HCT116 (cell line): Measurements from ENCODE around the gene TBC1D14. TPM values are rescaled to one million over a fixed set of nuclear protein-coding genes. Genes with fewer than 3 reads are reported as not detected.

ENCODE experiments used
- ATAC-seq: fragments of 200-7000 bp; cut with Tn5 transposase; 2 replicates; pipeline ENCODE4 v1.9.1; 2020; ENCODE audit warnings: mild to moderate bottlenecking, moderate library complexity
- BruUV-seq: library from RNA; stranded (reverse); fragments of 400-500 nt; replicated peaks from 2 replicates; lab custom pipeline; 2021; lab: Mats Ljungman, UMichigan
- CTCF ChIA-PET: fragments of 300-600 bp; sonication (Branson Sonifier 250); formaldehyde crosslinking; loops from one replicate; lab custom pipeline; 2021; ENCODE audit warnings: antibody characterized with exemption; lab: Charles Lee
- POLR2A ChIA-PET: fragments of 300-600, 350-600 bp; sonication (Branson Sonifier 250); formaldehyde crosslinking; loops from one replicate; lab custom pipeline; 2021; ENCODE audit warnings: antibody characterized with exemption; lab: Charles Lee
- RAD21 ChIA-PET, 2 experiments: fragments of 300-600 bp; sonication (Branson Sonifier 250); formaldehyde crosslinking; loops; one replicate each; lab custom pipeline; 2023; ENCODE audit warnings: low total read pairs in 2 of 2; ENCODE audit not compliant: uncharacterized antibody in 2 of 2, unreplicated experiment in 2 of 2, low non-redundant PET in 1 of 2; lab: Charles Lee
- DNase-seq: peaks from one replicate; pipeline ENCODE4 v3.0.0-alpha.2; 2010; ENCODE audit warnings: low read depth, low spot score
- H2AFZ ChIP-seq: fragments of 200-600 bp; shearing (Covaris generic), sonication (generic); 2 replicates; pipeline ENCODE4 v1.6.1; 2017; ENCODE audit warnings: low read depth, mixed run types, mixed read lengths, antibody characterized with exemption, low read length; ENCODE audit not compliant: poor library complexity, severe bottlenecking
- H3K27ac ChIP-seq: 2 replicates; pipeline ENCODE4 v1.5.1; 2012; ENCODE audit warnings: low read depth, low read length
- H3K27me3 ChIP-seq: fragments of 200-600 bp; sonication (generic); 2 replicates; pipeline ENCODE4 v1.6.1; 2016; ENCODE audit warnings: mixed run types, low read length, mixed read lengths; ENCODE audit not compliant: insufficient read depth
- H3K36me3 ChIP-seq, 2 experiments: fragments of 200-500 bp in 1 of 2; fragments of 200-600 bp in 1 of 2; sonication (Bioruptor generic) in 1 of 2; sonication (generic) in 1 of 2; 2 replicates each; pipeline versions ENCODE4 v1.5.1 to v1.6.1; 2014 to 2016; ENCODE audit warnings: low read length in 2 of 2, inconsistent platforms in 1 of 2, mixed read lengths in 1 of 2, mixed run types in 1 of 2; ENCODE audit not compliant: insufficient read depth in 2 of 2, control insufficient read depth in 1 of 2
- H3K4me1 ChIP-seq, 2 experiments: fragments of 200-600 bp in 1 of 2; sonication (generic) in 1 of 2; 2 replicates each; pipeline versions ENCODE4 v1.5.1 to v1.6.1; 2012 to 2017; ENCODE audit warnings: low read length in 2 of 2, inconsistent platforms in 1 of 2, mild to moderate bottlenecking in 1 of 2, mixed read lengths in 1 of 2, mixed run types in 1 of 2, moderate library complexity in 1 of 2; ENCODE audit not compliant: insufficient read depth in 2 of 2, control insufficient read depth in 1 of 2
- H3K4me2 ChIP-seq: fragments of 200-600 bp; sonication (generic); 2 replicates; pipeline ENCODE4 v1.6.1; 2017; ENCODE audit warnings: mixed run types, low read length, mixed read lengths
- H3K4me3 ChIP-seq, 2 experiments: fragments of 200-600 bp in 1 of 2; sonication (generic) in 1 of 2; replicated peaks in 1 of 2; 2 replicates each; pipeline ENCODE4 v1.5.1; 2011 to 2016; ENCODE audit warnings: low read length in 2 of 2, control low read depth in 1 of 2, low read depth in 1 of 2, mild to moderate bottlenecking in 1 of 2, mixed read lengths in 1 of 2, mixed run types in 1 of 2
- H3K79me2 ChIP-seq: fragments of 200-600 bp; sonication (generic); 2 replicates; pipeline ENCODE4 v1.6.1; 2017; ENCODE audit warnings: mild to moderate bottlenecking, mixed run types, low read length, moderate library complexity, mixed read lengths; ENCODE audit not compliant: insufficient read depth
- H3K9ac ChIP-seq: fragments of 200-600 bp; sonication (generic); 2 replicates; pipeline ENCODE4 v1.6.1; 2016; ENCODE audit warnings: low read length, mixed read lengths
- H3K9me2 ChIP-seq: fragments of 200-600 bp; sonication (generic), shearing (Covaris generic); 2 replicates; pipeline ENCODE4 v1.6.1; 2017; ENCODE audit warnings: mixed run types, mild to moderate bottlenecking, moderate library complexity; ENCODE audit not compliant: insufficient read depth
- H3K9me3 ChIP-seq, 2 experiments: fragments of 200-500 bp in 1 of 2; fragments of 200-600 bp in 1 of 2; sonication (Bioruptor generic) in 1 of 2; sonication (generic) in 1 of 2; 2 replicates each; pipeline ENCODE4 v1.6.1; 2014 to 2017; ENCODE audit warnings: low read length in 2 of 2, mixed read lengths in 2 of 2, inconsistent platforms in 1 of 2, low read depth in 1 of 2, mild to moderate bottlenecking in 1 of 2, mixed run types in 1 of 2, moderate library complexity in 1 of 2; ENCODE audit not compliant: control insufficient read depth in 1 of 2, insufficient read depth in 1 of 2
- H4K20me1 ChIP-seq: fragments of 200-600 bp; sonication (generic), shearing (Covaris generic); 2 replicates; pipeline ENCODE4 v1.6.1; 2017; ENCODE audit warnings: mixed run types, mild to moderate bottlenecking, moderate library complexity; ENCODE audit not compliant: insufficient read depth
- CEBPB ChIP-seq: IDR thresholded peaks from 2 replicates; pipeline ENCODE4 v1.6.1; 2012; ENCODE audit warnings: low read depth
- EGR1 ChIP-seq: IDR thresholded peaks from 2 replicates; pipeline ENCODE4 v1.6.1; 2012; ENCODE audit warnings: low read depth
- ELF1 ChIP-seq: IDR thresholded peaks from 2 replicates; pipeline ENCODE4 v1.6.1; 2012; ENCODE audit warnings: low read depth, borderline replicate concordance
- EZH2 ChIP-seq: fragments of 200-600 bp; sonication (generic); IDR thresholded peaks from 2 replicates; pipeline ENCODE4 v1.6.1; 2017; ENCODE audit warnings: antibody characterized with exemption, mixed run types
- EZH2phosphoT487 ChIP-seq: fragments of 200-600 bp; IDR thresholded peaks from 2 replicates; pipeline ENCODE4 v1.6.1; 2018; ENCODE audit warnings: antibody characterized with exemption, borderline replicate concordance
- JUND ChIP-seq: IDR thresholded peaks from 2 replicates; pipeline ENCODE4 v1.6.1; 2012
- POLR2A ChIP-seq: IDR thresholded peaks from 2 replicates; pipeline ENCODE4 v1.7.0; 2011; ENCODE audit warnings: borderline replicate concordance; ENCODE audit not compliant: insufficient read depth, insufficient read length; ENCODE audit errors: extremely low read depth
- POLR2AphosphoS5 ChIP-seq: IDR thresholded peaks from 2 replicates; pipeline ENCODE4 v1.6.1; 2011; ENCODE audit warnings: mild to moderate bottlenecking, low read depth, low read length, moderate library complexity
- RAD21 ChIP-seq: IDR thresholded peaks from 2 replicates; pipeline ENCODE4 v1.6.1; 2012; ENCODE audit warnings: low read depth, mild to moderate bottlenecking
- REST ChIP-seq: IDR thresholded peaks from 2 replicates; pipeline ENCODE4 v1.6.1; 2012; ENCODE audit warnings: low read depth
- SIN3A ChIP-seq: IDR thresholded peaks from 2 replicates; pipeline ENCODE4 v1.6.1; 2012; ENCODE audit warnings: low read depth
- SRF ChIP-seq: IDR thresholded peaks from 2 replicates; pipeline ENCODE4 v1.6.1; 2012; ENCODE audit warnings: low read depth
- YY1 ChIP-seq: IDR thresholded peaks from 2 replicates; pipeline ENCODE4 v1.6.1; 2011; ENCODE audit warnings: low read length, low read depth, moderate library complexity, mild to moderate bottlenecking; ENCODE audit not compliant: insufficient replicate concordance; ENCODE audit errors: extremely low read depth
- ZBTB33 ChIP-seq: IDR thresholded peaks from 2 replicates; pipeline ENCODE4 v1.6.1; 2011; ENCODE audit warnings: mild to moderate bottlenecking, low read length, moderate library complexity; ENCODE audit not compliant: insufficient replicate concordance; ENCODE audit errors: extremely low read depth
- ZFX ChIP-seq: fragments of 450-650 bp; IDR thresholded peaks from 2 replicates; pipeline ENCODE4 v1.6.1; 2017
- ZNF274 ChIP-seq: fragments of 200-500 bp; sonication (Bioruptor generic); IDR thresholded peaks from 2 replicates; pipeline ENCODE4 v1.6.1; 2014; ENCODE audit warnings: mild to moderate bottlenecking, low read depth, low read length, inconsistent platforms
- intact Hi-C: fragments of 100-400 bp; cut with micrococcal nuclease; formaldehyde crosslinking; loops from 2 replicates; pipeline ENCODE4 v1.10.0; 2022
- total RNA-seq: library from RNA; stranded (reverse); gene quantifications from one replicate; pipeline ENCODE4 v1.2.1, GENCODE V29; 2021; ENCODE audit not compliant: unreplicated experiment
- TF ChIP-seq, protein P1 (sequence below): IDR thresholded peaks from 2 replicates; pipeline ENCODE4 v1.6.1; 2012
- TF ChIP-seq, protein P2 (sequence below), 3 experiments: fragments of 200-600 bp in 1 of 3; sonication (generic) in 1 of 3; IDR thresholded peaks in 2 of 3; conservative IDR thresholded peaks in 1 of 3; 2 replicates each; pipeline ENCODE4 v1.5.1; 2012 to 2017; ENCODE audit warnings: low read depth in 2 of 3, low read length in 2 of 3, antibody characterized with exemption in 1 of 3, borderline replicate concordance in 1 of 3, control low read depth in 1 of 3, mild to moderate bottlenecking in 1 of 3, mixed read lengths in 1 of 3, mixed run types in 1 of 3, moderate library complexity in 1 of 3; ENCODE audit not compliant: insufficient read depth in 1 of 3

The TBC1D14 gene
- total RNA-seq, 1 experiment from 2014 or later: 62.9 TPM

GRCh38 chr4:7045553-7045952 is 135.9 kb downstream of the TBC1D14 start:
- intact Hi-C loops: no loop called here
- no peaks in the 10 kb centered on the region for H3K27me3 ChIP-seq
- peaks cover 12 to 22% of the 10 kb centered on the region in 2 experiments; a peak in 2 of 4 replicates for H3K4me1 ChIP-seq
- no peak overlapping the region for H3K4me2 ChIP-seq
- H3K79me2 ChIP-seq: peaks cover 52% of the 10 kb centered on the region
- H3K27ac ChIP-seq: no peak overlapping the region
- no peak overlapping the region for H3K9ac ChIP-seq
- no peak for DNase-seq
- ChIA-PET CTCF (no interaction called here), POLR2A (no interaction called here), RAD21 (interaction anchor here in 1 of 2 experiments (0.6 kb wide), 1 partner anchor 572 kb away, joined by 6 read pairs; no protein-coding TSS in a partner anchor)
- H3K4me3 ChIP-seq: no peak overlapping the region
- no peak for TF ChIP-seq YY1
- TF ChIP-seq EZH2phosphoT487: no peak
- no peak for TF ChIP-seq ZBTB33
- no peak for TF ChIP-seq RAD21
- TF ChIP-seq JUND: no peak
- no peak for TF ChIP-seq ELF1
- TF ChIP-seq CEBPB: no peak
- TF ChIP-seq SRF: no peak
- TF ChIP-seq, protein P1, sequence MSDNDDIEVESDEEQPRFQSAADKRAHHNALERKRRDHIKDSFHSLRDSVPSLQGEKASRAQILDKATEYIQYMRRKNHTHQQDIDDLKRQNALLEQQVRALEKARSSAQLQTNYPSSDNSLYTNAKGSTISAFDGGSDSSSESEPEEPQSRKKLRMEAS: no peak
- TF ChIP-seq EZH2: no peak
- TF ChIP-seq POLR2A: no peak
- TF ChIP-seq POLR2AphosphoS5: no peak
- no peak for TF ChIP-seq ZNF274
- no peak for TF ChIP-seq ZFX
- TF ChIP-seq, protein P2, sequence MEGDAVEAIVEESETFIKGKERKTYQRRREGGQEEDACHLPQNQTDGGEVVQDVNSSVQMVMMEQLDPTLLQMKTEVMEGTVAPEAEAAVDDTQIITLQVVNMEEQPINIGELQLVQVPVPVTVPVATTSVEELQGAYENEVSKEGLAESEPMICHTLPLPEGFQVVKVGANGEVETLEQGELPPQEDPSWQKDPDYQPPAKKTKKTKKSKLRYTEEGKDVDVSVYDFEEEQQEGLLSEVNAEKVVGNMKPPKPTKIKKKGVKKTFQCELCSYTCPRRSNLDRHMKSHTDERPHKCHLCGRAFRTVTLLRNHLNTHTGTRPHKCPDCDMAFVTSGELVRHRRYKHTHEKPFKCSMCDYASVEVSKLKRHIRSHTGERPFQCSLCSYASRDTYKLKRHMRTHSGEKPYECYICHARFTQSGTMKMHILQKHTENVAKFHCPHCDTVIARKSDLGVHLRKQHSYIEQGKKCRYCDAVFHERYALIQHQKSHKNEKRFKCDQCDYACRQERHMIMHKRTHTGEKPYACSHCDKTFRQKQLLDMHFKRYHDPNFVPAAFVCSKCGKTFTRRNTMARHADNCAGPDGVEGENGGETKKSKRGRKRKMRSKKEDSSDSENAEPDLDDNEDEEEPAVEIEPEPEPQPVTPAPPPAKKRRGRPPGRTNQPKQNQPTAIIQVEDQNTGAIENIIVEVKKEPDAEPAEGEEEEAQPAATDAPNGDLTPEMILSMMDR (IDR thresholded peaks at IDR 0.05 in 2 of 3, conservative IDR thresholded peaks at IDR 0.05 in 1 of 3; ENCODE audit: borderline replicate concordance in 1 of 3, insufficient read depth in 1 of 3, low read depth in 2 of 3, low read length in 2 of 3): no peak
- no peak for TF ChIP-seq EGR1
- TF ChIP-seq REST: no peak
- TF ChIP-seq SIN3A: no peak
- no peak for ATAC-seq
- no peaks in the 10 kb centered on the region for H4K20me1 ChIP-seq
- H3K9me2 ChIP-seq: no peaks in the 10 kb centered on the region
- H2AFZ ChIP-seq: no peak overlapping the region
- BruUV-seq: no TSS peak
- no peaks in the 10 kb centered on the region for H3K9me3 ChIP-seq
- no peaks in the 10 kb centered on the region for H3K36me3 ChIP-seq
